MCF 10A (cell line): ENCODE measurements around the gene ARHGEF26. TPM values are rescaled to one million over a fixed set of nuclear protein-coding genes. Genes with fewer than 3 reads are reported as not detected.

Experiments used
- BruUV-seq: library from RNA; stranded (reverse); fragments of 400-500 nt; replicated peaks from 2 replicates; lab custom pipeline; 2021; lab: Mats Ljungman, UMichigan
- CTCF ChIA-PET: fragments of 300-600 bp; sonication (Branson Sonifier 250); formaldehyde crosslinking; extraction: SDS; loops from one replicate; lab custom pipeline; 2021; ENCODE audit warnings: antibody characterized with exemption, inconsistent platforms; lab: Yijun Ruan, JAX
- POLR2A ChIA-PET: fragments of 300-600, 350-650 bp; sonication (Branson Sonifier 250); formaldehyde crosslinking; extraction: SDS; loops from one replicate; lab custom pipeline; 2020; ENCODE audit warnings: antibody characterized with exemption, inconsistent platforms; lab: Yijun Ruan, JAX
- DNase-seq: peaks from one replicate; pipeline ENCODE4 v3.0.0-alpha.2; 2018; ENCODE audit not compliant: unreplicated experiment
- H3K27ac Mint-ChIP-seq: one replicate; pipeline ENCODE4 v1.8.0; 2022; ENCODE audit warnings: mild to moderate bottlenecking, low read depth, mixed read lengths; ENCODE audit not compliant: unreplicated experiment
- H3K27me3 Mint-ChIP-seq: one replicate; pipeline ENCODE4 v1.8.0; 2022; ENCODE audit warnings: mixed read lengths; ENCODE audit not compliant: insufficient read depth, unreplicated experiment
- H3K36me3 Mint-ChIP-seq: one replicate; pipeline ENCODE4 v1.8.0; 2022; ENCODE audit warnings: mild to moderate bottlenecking, moderate library complexity, mixed read lengths; ENCODE audit not compliant: insufficient read depth, unreplicated experiment
- H3K4me1 Mint-ChIP-seq: one replicate; pipeline ENCODE4 v1.8.0; 2022; ENCODE audit warnings: mixed read lengths; ENCODE audit not compliant: insufficient read depth, unreplicated experiment
- H3K4me3 Mint-ChIP-seq: one replicate; pipeline ENCODE4 v1.8.0; 2022; ENCODE audit warnings: mild to moderate bottlenecking, moderate library complexity, mixed read lengths; ENCODE audit not compliant: unreplicated experiment
- H3K9me3 Mint-ChIP-seq: one replicate; pipeline ENCODE4 v1.8.0; 2022; ENCODE audit warnings: mixed read lengths; ENCODE audit not compliant: unreplicated experiment
- intact Hi-C: fragments of 100-400 bp; cut with micrococcal nuclease; formaldehyde crosslinking; loops from 2 replicates; pipeline ENCODE4 v1.14.1; 2022
- total RNA-seq: library from RNA; stranded (reverse); gene quantifications from 2 replicates; pipeline ENCODE4 v1.2.3, GENCODE V29; 2022
- TF ChIP-seq, protein P1 (sequence below): fragments of 200-600 bp; IDR thresholded peaks from one replicate; pipeline ENCODE4 v1.8.0; 2022; ENCODE audit warnings: antibody characterized with exemption, mild to moderate bottlenecking; ENCODE audit not compliant: unreplicated experiment

Gene ARHGEF26
- total RNA-seq, 1 experiment from 2014 or later, result 0.63 TPM

DNA sequence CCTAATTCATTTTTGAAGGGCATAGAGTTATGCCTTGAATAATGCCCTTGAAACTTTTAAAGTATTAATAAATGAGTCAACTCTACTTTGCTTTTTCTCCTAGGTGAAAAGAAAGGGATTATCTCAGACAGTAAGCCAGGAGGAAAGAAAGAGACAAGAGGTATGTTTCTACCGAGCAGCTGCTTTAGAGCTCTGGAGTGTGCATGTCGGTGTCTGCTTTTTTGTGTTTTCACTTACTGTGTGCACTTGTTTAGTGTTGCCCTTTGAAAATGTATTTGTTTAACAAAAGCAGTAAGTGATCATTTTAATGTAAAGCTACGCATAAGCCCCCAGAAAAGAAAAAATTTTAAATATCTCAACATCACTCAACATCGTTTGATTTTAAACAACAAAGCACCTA lies 28.1 kb downstream of the ARHGEF26 start:
- H3K27me3 Mint-ChIP-seq, result no peaks in the 10 kb centered on the region
- BruUV-seq, result no TSS peak
- intact Hi-C loops, result no loop called here
- no peak for DNase-seq
- no peaks in the 10 kb centered on the region for H3K9me3 Mint-ChIP-seq
- TF ChIP-seq, protein P1, sequence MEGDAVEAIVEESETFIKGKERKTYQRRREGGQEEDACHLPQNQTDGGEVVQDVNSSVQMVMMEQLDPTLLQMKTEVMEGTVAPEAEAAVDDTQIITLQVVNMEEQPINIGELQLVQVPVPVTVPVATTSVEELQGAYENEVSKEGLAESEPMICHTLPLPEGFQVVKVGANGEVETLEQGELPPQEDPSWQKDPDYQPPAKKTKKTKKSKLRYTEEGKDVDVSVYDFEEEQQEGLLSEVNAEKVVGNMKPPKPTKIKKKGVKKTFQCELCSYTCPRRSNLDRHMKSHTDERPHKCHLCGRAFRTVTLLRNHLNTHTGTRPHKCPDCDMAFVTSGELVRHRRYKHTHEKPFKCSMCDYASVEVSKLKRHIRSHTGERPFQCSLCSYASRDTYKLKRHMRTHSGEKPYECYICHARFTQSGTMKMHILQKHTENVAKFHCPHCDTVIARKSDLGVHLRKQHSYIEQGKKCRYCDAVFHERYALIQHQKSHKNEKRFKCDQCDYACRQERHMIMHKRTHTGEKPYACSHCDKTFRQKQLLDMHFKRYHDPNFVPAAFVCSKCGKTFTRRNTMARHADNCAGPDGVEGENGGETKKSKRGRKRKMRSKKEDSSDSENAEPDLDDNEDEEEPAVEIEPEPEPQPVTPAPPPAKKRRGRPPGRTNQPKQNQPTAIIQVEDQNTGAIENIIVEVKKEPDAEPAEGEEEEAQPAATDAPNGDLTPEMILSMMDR, result no peak
- CTCF ChIA-PET, result interaction anchor here (0.5 kb wide), 1 partner anchor 77 kb away, joined by 3 read pairs; no protein-coding TSS in a partner anchor
- no peaks in the 10 kb centered on the region for H3K36me3 Mint-ChIP-seq
- POLR2A ChIA-PET, result interaction anchor here (0.7 kb wide), 1 partner anchor 1507 kb away, joined by 3 read pairs; no protein-coding TSS in a partner anchor
- H3K4me3 Mint-ChIP-seq, result no peak overlapping the region
- H3K27ac Mint-ChIP-seq, result no peak overlapping the region
- H3K4me1 Mint-ChIP-seq, result peaks cover 4% of the 10 kb centered on the region

DNA sequence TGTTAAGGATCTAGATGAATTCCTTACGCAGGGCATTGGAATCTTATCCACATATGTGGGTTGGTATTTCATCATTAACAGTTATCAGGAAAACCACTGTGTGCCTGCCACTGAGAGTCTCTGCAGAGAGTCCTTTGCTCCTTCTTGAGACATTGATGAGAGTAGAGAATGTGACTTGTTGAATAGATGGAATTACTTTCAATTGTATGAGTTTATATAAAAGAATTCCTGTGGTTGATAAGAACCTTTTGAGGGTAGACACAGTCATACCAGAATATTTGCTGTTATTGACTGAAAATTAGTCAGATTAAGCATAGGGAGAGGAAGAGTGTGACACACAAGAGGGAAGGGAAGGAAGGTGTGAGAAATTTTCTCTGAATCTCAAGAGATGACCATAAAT lies 30.8 kb downstream of the ARHGEF26 start:
- H3K9me3 Mint-ChIP-seq, result no peaks in the 10 kb centered on the region

DNA sequence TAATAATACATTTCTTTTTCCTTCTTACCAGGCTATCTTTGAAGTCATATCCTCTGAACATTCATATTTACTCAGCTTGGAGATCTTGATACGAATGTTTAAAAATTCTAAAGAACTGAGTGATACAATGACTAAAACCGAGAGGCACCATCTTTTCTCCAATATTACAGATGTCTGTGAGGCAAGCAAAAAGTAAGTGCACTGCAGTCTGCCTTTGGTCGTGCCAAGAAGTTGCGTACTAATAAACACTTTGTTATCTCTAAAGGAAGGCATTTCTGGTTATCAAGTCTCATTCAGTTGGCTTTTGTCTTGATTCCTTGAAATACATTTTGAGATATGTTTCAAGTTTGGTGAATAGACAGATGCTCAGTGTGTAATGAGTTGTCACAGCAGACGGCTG lies 31.6 kb downstream of the ARHGEF26 start:
- ChIA-PET POLR2A (interaction anchor here (1.1 kb wide), 1 partner anchor 39 kb away, joined by 4 read pairs; no protein-coding TSS in a partner anchor), CTCF (interaction anchor here (0.6 kb wide), 1 partner anchor 75 kb away, joined by 3 read pairs; no protein-coding TSS in a partner anchor)
- Mint-ChIP-seq H3K4me1 (no peaks in the 10 kb centered on the region), H3K27me3 (no peaks in the 10 kb centered on the region), H3K36me3 (no peaks in the 10 kb centered on the region), H3K4me3 (no peak overlapping the region), H3K27ac (no peak overlapping the region), H3K9me3 (no peaks in the 10 kb centered on the region)
- intact Hi-C loops, result no loop called here
- TF ChIP-seq, protein P1, result no peak
- BruUV-seq, result no TSS peak
- no peak for DNase-seq

More for the DNA sequence above, 30.8 kb downstream of the ARHGEF26 start:
- no peaks in the 10 kb centered on the region for H3K4me1 Mint-ChIP-seq
- no peak for DNase-seq
- POLR2A ChIA-PET, result no interaction called here
- no TSS peak for BruUV-seq
- intact Hi-C loops, result no loop called here
- TF ChIP-seq, protein P1, result no peak
- H3K4me3 Mint-ChIP-seq, result no peak overlapping the region
- H3K27ac Mint-ChIP-seq, result no peak overlapping the region
- H3K27me3 Mint-ChIP-seq, result no peaks in the 10 kb centered on the region
- CTCF ChIA-PET, result interaction anchor here (0.6 kb wide), 1 partner anchor 76 kb away, joined by 3 read pairs; no protein-coding TSS in a partner anchor
- H3K36me3 Mint-ChIP-seq, result no peaks in the 10 kb centered on the region

DNA sequence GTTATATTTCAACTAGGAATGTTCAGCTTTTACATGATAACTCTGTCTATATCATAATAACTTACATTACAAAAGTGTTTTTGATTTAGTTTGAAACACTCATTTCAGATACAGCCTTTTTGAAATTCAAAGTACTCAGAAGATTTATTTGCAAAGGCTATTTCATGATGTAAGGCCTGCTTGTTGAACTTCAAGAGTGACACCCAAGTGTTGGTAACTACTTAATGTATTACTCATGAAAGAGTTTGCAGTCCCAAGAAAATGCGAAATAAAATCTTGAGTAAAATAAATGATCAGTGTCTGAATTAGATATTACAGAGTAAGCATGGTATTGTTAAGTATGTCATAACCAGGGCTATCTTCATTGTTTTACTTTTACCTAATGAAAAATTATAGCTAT lies 35.3 kb downstream of the ARHGEF26 start:
- CTCF ChIA-PET, result no interaction called here

More for the DNA sequence above, 35.3 kb downstream of the ARHGEF26 start:
- Mint-ChIP-seq H3K27me3 (no peaks in the 10 kb centered on the region), H3K27ac (no peak overlapping the region), H3K4me3 (no peak overlapping the region), H3K4me1 (no peaks in the 10 kb centered on the region), H3K36me3 (no peaks in the 10 kb centered on the region), H3K9me3 (no peaks in the 10 kb centered on the region)
- TF ChIP-seq, protein P1, result no peak
- POLR2A ChIA-PET, result no interaction called here
- BruUV-seq, result no TSS peak
- no peak for DNase-seq
- intact Hi-C loops, result no loop called here
